GM12878 (cell line): ENCODE results near the gene CFAP410. TPM values are rescaled to one million over a fixed set of nuclear protein-coding genes. Genes with fewer than 3 reads are reported as not detected.
A peak's percentile ranks its signal among the peaks of the same experiment; 100 is the strongest.

Source experiments
- ATF7 ChIP-seq: fragments of 450-650 bp; IDR thresholded peaks from 2 replicates; pipeline ENCODE4 v1.6.1; 2016; ENCODE audit warnings: low read depth, mild to moderate bottlenecking
- BACH1 ChIP-seq: fragments of 450-650 bp; IDR thresholded peaks from 2 replicates; pipeline ENCODE4 v1.6.1; 2017; ENCODE audit warnings: mild to moderate bottlenecking, borderline replicate concordance
- CEBPB ChIP-seq, 2 experiments: fragments of 150-350 bp in 1 of 2; IDR thresholded peaks; 2 replicates each; pipeline ENCODE4 v1.6.1; 2012 to 2014; ENCODE audit warnings: low read depth in 2 of 2, low read length in 2 of 2, borderline replicate concordance in 1 of 2, inconsistent platforms in 1 of 2
- EGR1 ChIP-seq, 2 experiments: IDR thresholded peaks; 1 replicate in 1 of 2; 2 replicates in 1 of 2; pipeline ENCODE4 v1.6.1; 2011 to 2012; ENCODE audit warnings: low read depth in 2 of 2, low read length in 2 of 2, borderline replicate concordance in 1 of 2, mild to moderate bottlenecking in 1 of 2, moderate library complexity in 1 of 2
- ETV6 ChIP-seq, 2 experiments: fragments of 450-650 bp in 1 of 2; IDR thresholded peaks in 1 of 2; conservative IDR thresholded peaks in 1 of 2; 2 replicates each; pipeline ENCODE4 v1.6.1; 2014; ENCODE audit warnings: antibody characterized with exemption in 1 of 2, borderline replicate concordance in 1 of 2, low read depth in 1 of 2, mild to moderate bottlenecking in 1 of 2, moderate library complexity in 1 of 2
- HDAC6 ChIP-seq: fragments of 200-600 bp; sonication (generic); IDR thresholded peaks from one replicate; pipeline ENCODE4 v1.8.0; 2017; ENCODE audit warnings: antibody characterized with exemption; ENCODE audit not compliant: unreplicated experiment
- MYC ChIP-seq: IDR thresholded peaks from 2 replicates; pipeline ENCODE4 v1.6.1; 2011; ENCODE audit warnings: mild to moderate bottlenecking, low read length, moderate library complexity, inconsistent platforms; ENCODE audit not compliant: insufficient read depth, insufficient replicate concordance, insufficient read length, severe bottlenecking
- RAD21 ChIP-seq: IDR thresholded peaks from 2 replicates; pipeline ENCODE4 v1.6.1; 2011; ENCODE audit warnings: mild to moderate bottlenecking, low read depth, low read length, moderate library complexity; ENCODE audit not compliant: insufficient read depth
- SMARCA5 ChIP-seq: fragments of 450-650 bp; IDR thresholded peaks from 2 replicates; pipeline ENCODE4 v1.6.1; 2017; ENCODE audit warnings: mild to moderate bottlenecking
- TCF3 ChIP-seq: IDR thresholded peaks from 2 replicates; pipeline ENCODE4 v1.6.1; 2012; ENCODE audit warnings: low read depth, mild to moderate bottlenecking, low read length, borderline replicate concordance; ENCODE audit not compliant: insufficient read depth
- ZNF592 ChIP-seq: fragments of 450-650 bp; IDR thresholded peaks from 2 replicates; pipeline ENCODE4 v1.6.1; 2017; ENCODE audit warnings: mild to moderate bottlenecking, moderate library complexity
- polyA plus RNA-seq, 11 experiments: library from polyadenylated mRNA; depleted of rRNA in 4 of 11; unstranded in 6 of 11; stranded (reverse) in 5 of 11; fragments of >200 nt; fragmentation: Nextera tagmentation in 4 of 11; fragmentation: Illumina TruSeq in 1 of 11; extraction: Ambion mirVana in 4 of 11; extraction: Trizol in 1 of 11; gene quantifications; 1 replicate in 1 of 11; 2 replicates in 10 of 11; pipeline versions ENCODE4 v1.2.1 to v1.2.3, GENCODE V29; 2011 to 2016; ENCODE audit warnings: inconsistent platforms in 2 of 11, missing spikeins in 2 of 11, low read depth in 1 of 11
- total RNA-seq, 4 experiments: library from RNA; depleted of rRNA in 3 of 4; stranded (reverse); fragments of >200 nt in 3 of 4; fragmentation: Illumina TruSeq in 1 of 4; extraction: Trizol in 1 of 4; gene quantifications; 2 replicates each; pipeline versions ENCODE4 v1.2.1 to v1.2.3, GENCODE V29; 2013 to 2021

The CFAP410 gene
- total and polyA plus RNA-seq, 10 of the 15 experiments (the other 5 are each of a cell fraction or from before 2014, with no cell fraction given) = 0.14 to 24.8 (median 11.3) TPM

GRCh38 chr21:44298301-44298700 lies 40.9 kb downstream of the CFAP410 start (continued):
- TF ChIP-seq RAD21 = peak; percentile 35
- TF ChIP-seq HDAC6 = no peak
- no peak for TF ChIP-seq TCF3
- no peak for TF ChIP-seq ZNF592
- TF ChIP-seq CEBPB (IDR thresholded peaks at IDR 0.05; ENCODE audit: borderline replicate concordance in 1 of 2, low read depth in 2 of 2, low read length in 2 of 2) = no peak
- TF ChIP-seq ETV6 (conservative IDR thresholded peaks at IDR 0.05 in 1 of 2, IDR thresholded peaks at IDR 0.05 in 1 of 2; ENCODE audit: borderline replicate concordance in 1 of 2, low read depth in 1 of 2) = no peak
- TF ChIP-seq ATF7 = no peak
- TF ChIP-seq EGR1 (IDR thresholded peaks at IDR 0.05; ENCODE audit: borderline replicate concordance in 1 of 2, low read depth in 2 of 2, low read length in 2 of 2) = no peak
- TF ChIP-seq MYC = no peak
- TF ChIP-seq BACH1 = no peak
- TF ChIP-seq SMARCA5 = peak; percentile 85
